K562 (cell line): ENCODE data around the gene PHACTR3.

Experiments
- ATF1 ChIP-seq, 2 experiments: fragments of 450-650 bp in 1 of 2; IDR thresholded peaks; 2 replicates each; pipeline ENCODE4 v1.6.1; 2016; ENCODE audit warnings: missing compliant biosample characterization in 1 of 2, missing genetic modification characterization in 1 of 2
- CEBPZ ChIP-seq: fragments of 150-350 bp; IDR thresholded peaks from 2 replicates; pipeline ENCODE4 v1.6.1; 2014; ENCODE audit warnings: low read depth, mild to moderate bottlenecking, low read length, borderline replicate concordance
- DEAF1 ChIP-seq: fragments of 450-650 bp; formaldehyde crosslinking; IDR thresholded peaks from 2 replicates; pipeline ENCODE4 v1.4.0; 2020; ENCODE audit warnings: mild to moderate bottlenecking, moderate library complexity
- ELF4 ChIP-seq: fragments of 450-650 bp; formaldehyde crosslinking; IDR thresholded peaks from 2 replicates; pipeline ENCODE4 v1.4.0; 2022; ENCODE audit warnings: missing genetic modification characterization
- EP300 ChIP-seq: IDR thresholded peaks from 2 replicates; pipeline ENCODE4 v1.6.1; 2012; ENCODE audit warnings: low read length, improper control_type of control experiment
- ETS1 ChIP-seq: conservative IDR thresholded peaks from 2 replicates; pipeline ENCODE4 v1.6.1; 2011; ENCODE audit warnings: low read depth, mild to moderate bottlenecking, low read length; ENCODE audit not compliant: control insufficient read depth
- HDAC2 ChIP-seq: fragments of 450-650 bp; IDR thresholded peaks from 2 replicates; pipeline ENCODE4 v1.6.1; 2016; ENCODE audit warnings: mild to moderate bottlenecking
- SMARCC2 ChIP-seq: fragments of 450-650 bp; IDR thresholded peaks from 2 replicates; pipeline ENCODE4 v1.6.1; 2017; ENCODE audit warnings: antibody characterized with exemption, moderate library complexity, mild to moderate bottlenecking, low read depth
- TAL1 ChIP-seq: fragments of 450-650 bp; IDR thresholded peaks from 2 replicates; pipeline ENCODE4 v1.6.1; 2016; ENCODE audit warnings: mild to moderate bottlenecking
- TBP ChIP-seq: optimal IDR thresholded peaks from 2 replicates; pipeline ENCODE3; 2011; ENCODE audit warnings: low read depth, low read length, improper control_type of control experiment
- ZBTB7A ChIP-seq: IDR thresholded peaks from 2 replicates; pipeline ENCODE4 v1.6.1; 2011; ENCODE audit warnings: low read depth, mild to moderate bottlenecking, low read length, moderate library complexity, borderline replicate concordance; ENCODE audit not compliant: control insufficient read depth
- ZHX1 ChIP-seq: fragments of 150-350 bp; conservative IDR thresholded peaks from 2 replicates; pipeline ENCODE4 v1.6.1; 2014; ENCODE audit warnings: low read length
- ZNF217 ChIP-seq: sonication (generic); formaldehyde crosslinking; IDR thresholded peaks from 2 replicates; pipeline ENCODE4 v1.8.0; 2022; ENCODE audit warnings: mild to moderate bottlenecking, missing genetic modification reagents

- no peak for TF ChIP-seq ETS1
- TF ChIP-seq TAL1 = no peak
- no peak for TF ChIP-seq ZNF217
- no peak for TF ChIP-seq ZHX1
- TF ChIP-seq CEBPZ = no peak
- TF ChIP-seq ELF4 (CRISPR knock-in tag) = no peak
- no peak for TF ChIP-seq DEAF1 (CRISPR knock-in tag)
- TF ChIP-seq TBP = no peak
- no peak for TF ChIP-seq HDAC2
- TF ChIP-seq EP300 = no peak
- no peak for TF ChIP-seq ATF1 (CRISPR knock-in tag; IDR thresholded peaks at IDR 0.05)
- no peak for TF ChIP-seq ATF1 (tag; IDR thresholded peaks at IDR 0.05)
- no peak for TF ChIP-seq SMARCC2
- no peak for TF ChIP-seq ZBTB7A
Observed at GRCh38 chr20:59576216-59576953, 28.0 kb upstream of the PHACTR3 start.
